Tibial nerve (tissue), 4 donors: ENCODE measurements around the gene PLAC1. TPM values are rescaled to one million over a fixed set of nuclear protein-coding genes. Genes with fewer than 3 reads are reported as not detected.

Experiments used
- DNase-seq, 2 donors: peaks; one replicate each; pipeline ENCODE4 v3.0.0-alpha.2; 2019; ENCODE audit warnings: low spot score in 2 of 2
- H3K27ac ChIP-seq, 4 donors: fragments of 200-600 bp; sonication (generic) in 3 of 4; one replicate each; pipeline ENCODE4 v1.5.1; 2017 to 2019; ENCODE audit warnings: mild to moderate bottlenecking in 1 of 4
- H3K27me3 ChIP-seq, 2 donors: fragments of 200-600 bp; sonication (generic) in 1 of 2; one replicate each; pipeline versions ENCODE4 v1.5.1 to v1.6.0; 2017 to 2019
- H3K36me3 ChIP-seq, 3 donors: fragments of 200-600 bp; sonication (generic); one replicate each; pipeline ENCODE4 v1.5.1; 2018 to 2019
- H3K4me1 ChIP-seq, 4 donors: fragments of 200-600 bp; sonication (generic) in 3 of 4; one replicate each; pipeline ENCODE4 v1.5.1; 2017 to 2019
- H3K4me3 ChIP-seq, 4 donors: fragments of 200-600 bp; sonication (generic) in 3 of 4; one replicate each; pipeline ENCODE4 v1.5.1; 2017 to 2019; ENCODE audit warnings: mild to moderate bottlenecking in 1 of 4, moderate library complexity in 1 of 4
- H3K9me3 ChIP-seq, 4 donors: fragments of 200-600 bp; sonication (generic) in 3 of 4; one replicate each; pipeline ENCODE4 v1.5.1; 2017 to 2019
- EP300 ChIP-seq, 2 donors: sonication (generic); formaldehyde crosslinking; IDR thresholded peaks; one replicate each; pipeline ENCODE4 v1.6.1; 2017; ENCODE audit warnings: antibody characterized with exemption in 2 of 2, mild to moderate bottlenecking in 1 of 2
- POLR2A ChIP-seq, 2 donors: fragments of 450-650 bp; IDR thresholded peaks; one replicate each; pipeline ENCODE4 v1.6.1; 2017; ENCODE audit warnings: antibody characterized with exemption in 2 of 2, mild to moderate bottlenecking in 2 of 2, moderate library complexity in 2 of 2
- WGBS, 2 donors: methylation state at CpG; one replicate each; pipeline ENCODE4 v1.1.5; 2018; 5-methylcytosine and 5-hydroxymethylcytosine counted together
- total RNA-seq, 4 donors: library from RNA; depleted of rRNA; stranded (reverse); fragments of >200 nt; gene quantifications; one replicate each; pipeline ENCODE4 v1.1.0, GENCODE V29; 2016
- TF ChIP-seq, protein P1 (sequence below), 5 experiments: fragments of 200-600 bp in 3 of 5; fragments of 450-650 bp in 2 of 5; sonication (generic) in 3 of 5; IDR thresholded peaks; one replicate each; pipeline ENCODE4 v1.5.1; 2016 to 2019; ENCODE audit warnings: antibody characterized with exemption in 5 of 5, mild to moderate bottlenecking in 3 of 5, moderate library complexity in 2 of 5

PLAC1 gene
- total RNA-seq, 4 donors from 2014 or later, result not detected

DNA sequence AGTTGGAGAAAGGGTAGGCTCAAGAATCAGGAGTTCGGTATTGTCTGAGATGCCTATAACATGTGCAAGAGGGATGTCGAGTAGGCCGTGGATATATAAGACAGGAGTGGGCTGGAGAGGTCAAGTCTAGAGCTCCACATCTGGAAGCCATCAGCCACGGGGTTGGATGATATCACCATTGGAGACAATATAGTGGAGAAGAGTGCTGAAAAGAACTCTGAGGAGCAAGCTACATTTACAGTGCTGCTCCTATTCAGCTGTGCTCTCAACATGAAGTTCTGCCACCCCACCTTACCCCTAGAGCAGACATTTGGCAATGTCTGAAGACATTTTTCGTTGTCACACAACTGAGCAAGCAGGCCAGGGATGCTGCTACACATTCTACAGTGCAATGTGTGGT is 20.9 kb upstream of the PLAC1 start:
- H3K27me3 ChIP-seq, result no peaks in the 10 kb centered on the region
- DNase-seq, result peak in 1 of 2 donors; percentile 5
- H3K27ac ChIP-seq, result no peak overlapping the region
- no peaks in the 10 kb centered on the region for H3K36me3 ChIP-seq
- H3K4me1 ChIP-seq, result peaks cover 0 to 4% (median 0%) of the 10 kb centered on the region in 4 donors
- TF ChIP-seq EP300 (IDR thresholded peaks at IDR 0.05), result no peak
- no peak for TF ChIP-seq POLR2A (IDR thresholded peaks at IDR 0.05)
- TF ChIP-seq, protein P1, sequence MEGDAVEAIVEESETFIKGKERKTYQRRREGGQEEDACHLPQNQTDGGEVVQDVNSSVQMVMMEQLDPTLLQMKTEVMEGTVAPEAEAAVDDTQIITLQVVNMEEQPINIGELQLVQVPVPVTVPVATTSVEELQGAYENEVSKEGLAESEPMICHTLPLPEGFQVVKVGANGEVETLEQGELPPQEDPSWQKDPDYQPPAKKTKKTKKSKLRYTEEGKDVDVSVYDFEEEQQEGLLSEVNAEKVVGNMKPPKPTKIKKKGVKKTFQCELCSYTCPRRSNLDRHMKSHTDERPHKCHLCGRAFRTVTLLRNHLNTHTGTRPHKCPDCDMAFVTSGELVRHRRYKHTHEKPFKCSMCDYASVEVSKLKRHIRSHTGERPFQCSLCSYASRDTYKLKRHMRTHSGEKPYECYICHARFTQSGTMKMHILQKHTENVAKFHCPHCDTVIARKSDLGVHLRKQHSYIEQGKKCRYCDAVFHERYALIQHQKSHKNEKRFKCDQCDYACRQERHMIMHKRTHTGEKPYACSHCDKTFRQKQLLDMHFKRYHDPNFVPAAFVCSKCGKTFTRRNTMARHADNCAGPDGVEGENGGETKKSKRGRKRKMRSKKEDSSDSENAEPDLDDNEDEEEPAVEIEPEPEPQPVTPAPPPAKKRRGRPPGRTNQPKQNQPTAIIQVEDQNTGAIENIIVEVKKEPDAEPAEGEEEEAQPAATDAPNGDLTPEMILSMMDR (IDR thresholded peaks at IDR 0.05), result no peak
- WGBS, 2 donors, result 47 to 75% methylated on average over 5 of the region's 5 CpGs
- H3K4me3 ChIP-seq, result no peak overlapping the region
- H3K9me3 ChIP-seq, result no peaks in the 10 kb centered on the region

DNA sequence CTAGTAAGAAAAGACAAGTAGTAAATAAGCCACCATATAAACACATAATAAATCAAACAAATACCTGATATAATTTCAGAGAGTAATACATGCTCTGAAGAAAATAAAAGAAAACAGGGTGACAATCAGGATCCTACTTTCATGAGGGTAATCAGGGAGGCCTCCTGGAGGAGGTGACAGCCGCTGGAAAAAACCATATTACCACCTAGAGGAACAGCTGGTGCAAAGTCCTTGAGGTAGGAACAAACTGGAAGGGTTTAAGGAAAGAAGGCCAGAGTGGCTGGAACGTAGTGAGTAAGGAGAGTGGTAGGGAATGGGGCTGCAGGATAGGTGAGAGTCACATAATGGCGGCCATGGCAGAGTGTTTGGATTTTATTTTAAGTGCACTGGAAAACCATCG is 19.1 kb upstream of the PLAC1 start:
- Histone ChIP-seq H3K4me1 (peaks cover 0 to 4% (median 0%) of the 10 kb centered on the region in 4 donors), H3K9me3 (no peaks in the 10 kb centered on the region), H3K27me3 (no peaks in the 10 kb centered on the region), H3K4me3 (no peak overlapping the region), H3K27ac (no peak overlapping the region), H3K36me3 (no peaks in the 10 kb centered on the region)
- no peak for DNase-seq
- TF ChIP-seq EP300 (IDR thresholded peaks at IDR 0.05), result no peak
- TF ChIP-seq, protein P1 (IDR thresholded peaks at IDR 0.05), result no peak
- no peak for TF ChIP-seq POLR2A (IDR thresholded peaks at IDR 0.05)
- 86 to 99% methylated on average over 4 of the region's 4 CpGs for WGBS, 2 donors

DNA sequence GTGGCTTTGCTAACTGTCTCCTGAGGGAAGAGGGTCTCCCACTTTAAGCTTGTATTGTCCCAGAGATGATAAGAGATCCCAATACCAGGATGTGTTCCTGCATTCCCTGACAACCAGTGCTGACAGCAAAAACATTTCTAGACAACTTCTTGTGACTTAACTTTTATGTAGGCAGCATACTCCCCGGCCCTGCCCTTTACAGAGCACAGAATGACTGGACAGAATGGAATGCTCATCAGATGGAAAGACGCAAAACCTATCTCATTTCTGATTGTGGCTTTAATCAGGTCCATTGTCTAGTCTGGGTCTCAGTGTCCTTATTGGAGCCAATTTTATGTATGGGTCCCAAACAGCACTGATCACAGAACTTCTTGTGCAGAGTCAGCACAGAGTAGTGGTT is 18.2 kb upstream of the PLAC1 start:
- no peak for DNase-seq
- no peaks in the 10 kb centered on the region for H3K9me3 ChIP-seq
- no peaks in the 10 kb centered on the region for H3K36me3 ChIP-seq
- WGBS, 2 donors, result 26 to 52% methylated on average over 2 of the region's 2 CpGs
- H3K27me3 ChIP-seq, result no peaks in the 10 kb centered on the region
- H3K27ac ChIP-seq, result no peak overlapping the region
- no peak for TF ChIP-seq EP300 (IDR thresholded peaks at IDR 0.05)
- TF ChIP-seq, protein P1 (IDR thresholded peaks at IDR 0.05), result no peak
- no peak for TF ChIP-seq POLR2A (IDR thresholded peaks at IDR 0.05)
- H3K4me1 ChIP-seq, result peaks cover 0 to 4% (median 0%) of the 10 kb centered on the region in 4 donors
- no peak overlapping the region for H3K4me3 ChIP-seq

DNA sequence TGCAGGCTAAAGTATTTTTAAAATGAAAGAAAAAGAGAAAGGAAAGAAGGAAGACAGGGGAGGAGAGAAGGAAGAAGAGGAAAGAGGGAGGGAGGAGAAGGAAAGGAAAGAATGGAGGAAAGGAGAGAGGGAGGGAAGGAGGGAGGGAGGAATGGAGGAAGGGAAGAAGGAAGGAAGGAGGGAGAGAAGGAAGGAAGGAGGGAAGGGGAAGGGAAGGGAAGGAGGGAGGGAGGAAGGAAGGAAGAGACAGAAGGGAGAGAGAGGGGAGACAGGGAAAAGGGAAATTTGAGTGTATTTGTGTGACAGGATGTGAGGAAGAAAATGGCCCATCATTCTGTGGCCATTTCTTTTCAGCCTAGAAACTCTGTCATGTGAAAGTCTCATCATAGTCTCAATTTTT is 14.9 kb upstream of the PLAC1 start:
- no peaks in the 10 kb centered on the region for H3K36me3 ChIP-seq
- no peaks in the 10 kb centered on the region for H3K27me3 ChIP-seq
- no peak overlapping the region for H3K4me3 ChIP-seq
- TF ChIP-seq, protein P1 (IDR thresholded peaks at IDR 0.05), result no peak
- TF ChIP-seq EP300 (IDR thresholded peaks at IDR 0.05) (no peak), POLR2A (IDR thresholded peaks at IDR 0.05) (no peak)
- peaks cover 0 to 4% (median 0%) of the 10 kb centered on the region in 4 donors for H3K4me1 ChIP-seq
- no peak for DNase-seq
- H3K9me3 ChIP-seq, result no peaks in the 10 kb centered on the region
- H3K27ac ChIP-seq, result no peak overlapping the region

DNA sequence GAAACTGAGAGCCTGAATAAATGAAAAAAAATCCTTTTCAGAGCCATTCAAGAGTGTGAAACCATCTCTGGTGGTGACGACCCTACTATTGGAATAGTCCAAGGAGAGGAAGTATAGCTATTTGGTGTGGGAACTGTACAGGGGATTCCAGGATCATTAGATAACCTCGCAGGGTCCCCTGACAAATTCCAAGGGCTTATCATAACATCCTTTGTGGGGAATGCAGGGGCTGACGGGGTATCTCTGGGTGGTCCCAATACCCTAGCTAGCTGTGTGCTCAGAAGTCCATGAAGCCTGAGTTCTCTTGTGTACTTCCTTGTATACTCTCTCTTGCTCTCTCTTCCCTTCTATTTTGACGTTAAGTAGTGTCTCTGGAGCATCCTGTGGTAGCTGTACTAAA is 13.8 kb upstream of the PLAC1 start:
- Histone ChIP-seq H3K9me3 (no peaks in the 10 kb centered on the region), H3K4me3 (no peak overlapping the region), H3K27me3 (no peaks in the 10 kb centered on the region), H3K27ac (no peak overlapping the region), H3K4me1 (peaks cover 0 to 4% (median 0%) of the 10 kb centered on the region in 4 donors), H3K36me3 (no peaks in the 10 kb centered on the region)
- no peak for TF ChIP-seq EP300 (IDR thresholded peaks at IDR 0.05)
- TF ChIP-seq, protein P1 (IDR thresholded peaks at IDR 0.05), result no peak
- no peak for TF ChIP-seq POLR2A (IDR thresholded peaks at IDR 0.05)
- no peak for DNase-seq
- WGBS, 2 donors, result 64 to 73% methylated on average over 4 of the region's 4 CpGs
